Limb (tissue), 2 donors: ENCODE results near the gene HIVEP3.
"Not testable (repeated sequence)": the region's sequence is repeated elsewhere in the genome, so short reads cannot be mapped to it uniquely, and the experiment has no call there.

Source experiments
- DNase-seq, 2 donors: peaks; one replicate each; pipeline ENCODE4 v3.0.0-alpha.2; 2016; ENCODE audit errors: extremely low spot score in 2 of 2

Gene HIVEP3

DNA sequence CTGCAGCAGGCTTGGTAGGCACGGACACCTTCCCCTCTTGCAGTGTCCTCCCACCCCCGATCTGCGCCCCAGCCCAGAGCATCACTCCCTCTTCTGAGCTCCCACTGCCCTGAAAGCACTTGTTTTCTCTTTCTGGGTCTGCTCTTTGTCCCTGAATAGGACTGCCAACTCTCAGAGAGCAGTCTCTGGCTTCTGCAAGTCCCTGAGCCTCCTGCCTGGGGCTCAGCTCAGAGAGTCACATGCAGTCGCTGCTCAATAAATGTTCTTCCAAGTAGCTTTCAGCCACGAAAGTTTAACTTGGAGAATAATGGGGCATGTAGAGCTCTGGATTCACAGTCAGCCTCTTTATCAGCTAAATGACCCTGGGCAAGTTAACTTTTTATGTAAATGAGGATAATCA, 205.6 kb downstream of the HIVEP3 start:
- no peak for DNase-seq

DNA sequence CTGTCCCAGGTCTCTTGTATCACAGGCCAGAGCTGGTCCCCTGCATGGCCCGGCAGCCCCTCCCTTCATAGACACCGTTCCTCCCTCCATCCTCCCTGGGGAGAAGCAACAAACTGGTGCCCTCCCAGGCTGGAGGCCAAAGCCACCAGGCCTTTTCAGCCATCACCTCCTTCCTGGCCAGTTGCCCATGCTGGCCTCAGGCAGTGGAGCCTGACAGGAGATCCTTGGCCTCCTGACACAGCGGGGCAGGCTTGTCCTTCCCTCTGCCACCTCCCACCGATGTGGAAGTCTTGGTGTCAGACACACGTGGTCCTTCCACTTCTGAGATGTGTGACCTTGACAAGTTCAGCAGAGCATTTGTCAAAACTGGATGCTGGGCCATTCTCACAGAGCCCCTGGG, 206.0 kb downstream of the HIVEP3 start:
- no peak for DNase-seq

DNA sequence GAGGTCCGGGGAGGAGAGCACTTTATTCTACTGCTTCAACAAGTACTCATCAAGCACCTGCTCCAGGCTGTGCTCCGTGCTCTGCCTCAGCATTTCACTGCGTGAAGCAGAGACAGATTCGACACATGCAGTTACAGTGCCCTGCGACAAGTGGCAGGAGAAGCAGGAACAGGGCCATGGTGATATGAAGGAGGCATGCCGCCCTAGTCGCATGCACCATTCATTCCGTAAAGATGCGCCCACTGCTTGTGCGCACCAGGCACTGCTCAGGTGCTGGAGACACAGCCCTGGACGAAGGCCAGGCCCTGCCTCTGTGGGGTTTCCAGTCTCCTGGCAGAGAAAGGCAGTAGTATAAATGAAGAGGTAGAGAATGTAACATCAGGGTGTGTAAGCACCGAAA, 206.6 kb downstream of the HIVEP3 start:
- no peak for DNase-seq

DNA sequence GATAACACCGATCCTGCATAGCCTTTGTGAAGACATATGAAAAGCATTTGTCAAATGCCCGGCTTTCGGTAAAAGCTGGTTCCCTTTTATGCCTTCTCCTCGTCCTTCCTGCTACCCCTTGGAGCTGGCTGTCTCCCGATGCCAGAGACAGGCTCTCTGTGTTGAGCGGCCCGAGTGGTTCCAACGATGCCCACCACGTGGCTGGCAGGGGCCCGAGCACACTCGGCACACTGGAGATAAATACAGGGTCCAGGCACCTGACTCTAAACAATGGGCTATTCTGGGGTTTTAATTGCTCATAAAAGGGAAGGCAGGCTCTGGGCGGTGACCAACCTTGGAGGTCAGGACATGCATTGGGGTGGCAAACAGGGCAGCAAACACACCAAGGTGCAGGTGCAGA, 207.1 kb downstream of the HIVEP3 start:
- no peak for DNase-seq

GRCh38 chr1:41710980-41711379, 207.7 kb downstream of the HIVEP3 start:
- DNase-seq, result no peak

GRCh38 chr1:41709873-41710272, 208.8 kb downstream of the HIVEP3 start:
- DNase-seq, result no peak

- no peak for DNase-seq
These were observed 209.4 kb downstream of the HIVEP3 start for GRCh38 chr1:41709331-41709730.

GRCh38 chr1:41708332-41708731, 210.4 kb downstream of the HIVEP3 start:
- no peak for DNase-seq

DNA sequence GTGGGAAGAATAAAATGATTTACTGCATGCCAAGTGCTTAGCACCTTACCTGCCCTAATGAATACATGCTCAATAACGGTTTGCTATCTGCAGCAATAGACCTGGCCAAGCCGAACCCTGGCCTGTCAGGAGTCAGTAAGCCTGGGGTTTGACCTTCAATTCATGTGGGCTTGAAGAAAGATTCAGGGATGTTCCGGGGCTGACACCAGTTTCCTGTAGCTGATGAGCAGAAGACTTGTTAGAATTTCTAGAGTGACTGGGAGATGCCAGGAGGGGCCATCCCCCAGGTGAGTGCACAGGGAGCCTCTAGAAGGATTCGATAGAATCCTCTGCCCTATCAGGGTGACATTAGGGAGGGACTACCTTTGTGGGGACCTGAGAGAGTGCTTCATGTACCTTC, 210.9 kb downstream of the HIVEP3 start:
- DNase-seq, result no peak

DNA sequence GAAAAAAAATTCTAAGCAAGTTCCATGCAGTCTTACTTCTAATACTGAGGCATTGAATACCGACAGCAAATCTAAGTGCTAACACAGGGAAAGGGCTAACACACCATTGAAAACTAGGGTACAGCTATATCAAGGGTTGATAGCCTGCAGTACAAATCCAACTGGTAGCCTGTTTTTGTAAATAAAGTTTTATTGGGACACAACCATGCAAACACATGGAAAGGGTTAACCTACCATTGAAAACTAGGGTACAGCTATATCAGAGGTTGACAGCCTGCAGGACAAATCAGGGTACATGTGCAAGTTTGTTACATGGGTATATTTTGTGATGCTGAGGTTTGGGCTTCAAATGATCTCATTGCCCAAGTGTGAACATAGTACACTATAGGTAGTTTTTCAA, 212.9 kb downstream of the HIVEP3 start:
- DNase-seq, result no peak

DNA sequence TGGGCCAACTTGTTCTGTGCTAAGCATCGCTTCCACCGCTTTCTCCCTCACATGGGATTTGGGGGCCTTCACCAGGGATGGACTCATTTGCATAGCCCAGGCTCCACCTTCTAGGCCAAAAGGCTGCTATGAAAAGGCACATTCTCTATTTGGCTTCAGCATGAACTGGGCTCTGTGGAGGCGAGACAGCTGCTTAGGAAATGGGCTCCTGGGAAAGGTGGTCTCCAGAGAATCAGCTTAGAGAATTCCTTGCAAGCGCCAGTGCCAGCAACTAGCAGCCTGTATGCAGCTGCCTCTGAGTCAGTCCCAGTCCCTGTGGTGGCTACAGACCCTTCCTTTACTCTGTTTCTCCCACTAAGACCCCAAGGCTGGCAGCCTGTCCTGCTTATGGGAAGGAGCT, 214.5 kb downstream of the HIVEP3 start:
- no peak for DNase-seq

GRCh38 chr1:41702771-41703170, 216.0 kb downstream of the HIVEP3 start:
- no peak for DNase-seq

DNA sequence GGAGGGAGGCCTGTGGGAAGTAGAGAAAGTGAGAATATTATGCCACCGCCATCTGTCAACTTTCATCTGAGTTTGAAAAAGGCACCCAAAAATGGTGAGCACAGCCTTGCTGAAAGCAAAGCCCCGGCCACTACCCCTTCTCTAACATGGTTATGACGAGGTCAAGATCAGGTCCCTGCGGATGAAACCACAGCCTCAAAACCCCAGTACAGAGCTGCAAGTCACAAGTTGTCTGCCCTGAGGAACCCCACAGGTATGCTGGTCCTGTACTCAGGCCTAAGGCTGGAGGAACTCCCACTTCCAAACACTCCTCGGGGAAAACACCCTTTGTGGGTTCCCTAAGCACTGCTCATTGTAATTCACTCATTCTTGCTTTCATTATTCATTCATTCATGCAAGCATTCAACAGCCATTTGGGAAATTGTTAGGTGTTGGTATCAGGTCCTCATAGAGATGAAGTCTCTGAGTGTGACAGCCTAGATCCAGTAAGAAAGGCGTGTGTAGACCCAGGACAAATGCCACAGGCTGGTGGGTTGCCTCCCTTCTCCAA, 217.7 kb downstream of the HIVEP3 start:
- no peak for DNase-seq

GRCh38 chr1:41700581-41700980, 218.1 kb downstream of the HIVEP3 start:
- no peak for DNase-seq

DNA sequence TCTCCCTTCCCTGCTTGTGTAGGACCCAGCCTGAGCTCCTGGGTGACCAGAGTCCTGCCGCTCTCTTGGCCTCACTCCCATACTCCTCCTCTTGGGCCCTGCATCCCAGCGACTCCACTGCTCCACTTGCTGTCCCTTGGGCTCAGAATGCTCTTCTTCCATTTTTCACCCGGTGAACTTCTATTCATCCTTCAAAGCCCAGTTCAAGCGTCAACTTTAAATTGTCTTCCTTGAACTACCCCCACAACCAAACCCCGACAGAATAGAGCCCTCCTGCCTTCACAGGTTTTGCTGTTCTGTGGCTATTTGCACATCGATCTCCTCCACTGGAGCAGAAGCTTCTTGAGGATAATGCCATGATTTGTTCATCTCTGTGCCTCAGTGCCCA, 218.9 kb downstream of the HIVEP3 start:
- no peak for DNase-seq

DNA sequence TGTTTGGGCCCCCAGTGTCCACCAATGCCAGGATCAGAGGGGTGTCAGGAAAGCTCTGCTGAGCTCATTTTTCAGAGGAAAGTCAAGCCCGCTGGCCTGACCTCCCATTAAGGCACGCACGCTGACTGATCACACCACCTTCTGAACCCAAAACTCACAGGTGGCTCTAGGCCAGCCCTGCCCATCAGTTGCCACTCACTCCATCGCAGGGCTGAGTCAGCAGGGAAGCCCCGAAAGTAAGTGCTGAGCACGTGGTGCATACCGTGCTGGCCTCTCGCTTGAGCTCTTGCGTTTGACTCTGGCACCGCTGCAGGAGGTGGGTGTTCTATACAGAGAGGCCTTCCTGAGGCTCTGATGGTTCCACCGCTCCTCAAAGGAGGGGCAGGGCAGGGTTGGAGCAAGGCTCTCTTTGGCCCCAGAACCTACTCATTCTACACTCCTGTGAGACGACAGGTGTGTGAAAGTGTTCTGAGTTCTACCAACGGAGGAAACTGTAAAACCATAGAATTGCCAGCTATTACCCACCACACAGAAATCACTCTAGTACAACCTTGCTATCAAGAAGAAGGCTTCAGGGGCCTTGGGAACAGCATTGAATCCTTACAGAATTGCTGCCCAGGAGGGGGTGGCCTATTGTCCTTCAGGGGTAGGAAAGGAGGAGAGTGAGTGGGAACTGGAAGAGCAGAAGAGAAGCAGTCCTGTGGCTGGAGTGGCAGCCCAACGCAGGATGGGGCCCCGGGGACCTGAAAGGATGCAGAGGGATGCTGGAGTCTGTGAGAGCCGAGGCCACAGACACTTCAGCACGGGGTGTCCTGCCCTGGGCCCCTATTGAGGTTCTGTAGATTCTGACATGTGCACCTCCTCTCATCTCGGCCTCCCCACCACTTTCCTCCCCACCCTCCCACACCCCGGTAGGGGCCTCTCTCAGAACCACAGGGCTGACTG, 219.5 kb downstream of the HIVEP3 start:
- DNase-seq, result no peak

DNA sequence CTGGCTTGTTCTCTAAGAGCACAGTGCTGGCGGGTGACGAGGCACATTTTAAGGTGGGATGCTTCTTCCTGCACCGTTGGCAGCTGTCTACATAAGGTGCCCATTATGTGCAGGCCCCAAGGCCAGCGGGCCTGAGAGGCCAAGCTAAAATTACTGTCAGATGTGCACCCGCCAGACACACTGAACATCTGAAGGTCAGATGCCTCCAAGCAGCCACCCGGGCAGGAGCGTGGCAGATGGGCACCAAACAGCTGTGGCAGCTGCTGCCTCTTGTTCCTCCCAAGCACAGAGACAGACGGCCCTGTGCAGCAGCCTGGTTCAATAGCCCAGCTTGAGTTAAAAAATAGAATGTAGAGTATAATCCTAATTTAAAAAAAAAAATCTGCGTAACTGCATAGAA, 222.3 kb downstream of the HIVEP3 start:
- no peak for DNase-seq

- no peak for DNase-seq
These were observed 223.5 kb downstream of the HIVEP3 start for GRCh38 chr1:41695118-41695745.

GRCh38 chr1:41691966-41692365, 226.8 kb downstream of the HIVEP3 start:
- DNase-seq, result not testable (repeated sequence)

DNA sequence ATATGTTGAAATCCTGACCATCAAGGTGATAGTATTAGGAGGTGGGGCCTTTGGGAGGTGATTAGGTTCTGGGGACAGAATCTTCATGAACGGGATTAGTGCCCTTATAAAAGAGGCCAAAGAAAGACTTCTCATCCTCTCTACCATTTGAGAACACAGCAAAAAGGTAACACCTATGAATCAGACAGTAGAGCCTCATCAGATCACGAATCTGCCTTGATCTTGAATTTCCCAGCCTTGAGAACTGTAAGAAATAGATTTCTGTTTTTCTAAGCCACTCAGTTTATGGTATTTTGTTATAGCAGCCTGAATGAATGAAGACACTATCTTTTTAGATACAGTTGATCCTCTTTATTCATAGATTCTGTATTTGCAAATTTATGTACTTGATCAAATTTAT, 227.3 kb downstream of the HIVEP3 start:
- DNase-seq, result no peak

- no peak for DNase-seq
These were observed 228.4 kb downstream of the HIVEP3 start for GRCh38 chr1:41690331-41690730.

GRCh38 chr1:41689558-41689981, 229.2 kb downstream of the HIVEP3 start:
- no peak for DNase-seq

GRCh38 chr1:41689139-41689538, 229.6 kb downstream of the HIVEP3 start:
- DNase-seq, result no peak
